T-cell (primary cell): ENCODE measurements around the gene PRLR. TPM values are rescaled to one million over a fixed set of nuclear protein-coding genes. Genes with fewer than 3 reads are reported as not detected.

Experiments used
- ATAC-seq, 4 experiments: fragments of 200-7000 bp in 3 of 4; fragments of 150-1000 bp in 1 of 4; cut with Tn5 transposase; replicated peaks in 1 of 4; 1 replicate in 3 of 4; 2 replicates in 1 of 4; pipeline ENCODE4 v1.10.0; 2021; ENCODE audit warnings: moderate library complexity in 3 of 4, mild to moderate bottlenecking in 2 of 4, moderate number of reproducible peaks in 1 of 4
- CTCF ChIA-PET, 2 donors: fragments of 300-600 bp; sonication (Branson Sonifier 250); formaldehyde crosslinking; loops; one replicate each; lab custom pipeline; 2022; ENCODE audit warnings: antibody characterized with exemption in 2 of 2; lab: Charles Lee
- POLR2A ChIA-PET, 2 donors: fragments of 300-600 bp; sonication (Branson Sonifier 250); formaldehyde crosslinking; loops; one replicate each; lab custom pipeline; 2022; ENCODE audit warnings: antibody characterized with exemption in 2 of 2; lab: Charles Lee
- DNase-seq, 35 experiments: peaks; one replicate each; pipeline versions ENCODE4 v3.0.0 to v3.0.0-alpha.2; 2013 to 2023
- H3K27ac ChIP-seq: one replicate; pipeline ENCODE4 v1.5.1; 2013; ENCODE audit warnings: low read length
- H3K27me3 ChIP-seq, 2 experiments: replicated peaks in 1 of 2; 1 replicate in 1 of 2; 2 replicates in 1 of 2; pipeline versions ENCODE4 v1.6.1 to v1.7.0; 2013; ENCODE audit warnings: low read length in 1 of 2, mixed read lengths in 1 of 2; ENCODE audit not compliant: control insufficient read depth in 2 of 2, insufficient read depth in 2 of 2; ENCODE audit errors: extremely low read depth in 1 of 2
- H3K36me3 ChIP-seq, 2 donors: 1 replicate in 1 of 2; 2 replicates in 1 of 2; pipeline versions ENCODE4 v1.6.1 to v1.7.0; 2013; ENCODE audit warnings: low read length in 1 of 2; ENCODE audit not compliant: control insufficient read depth in 2 of 2, insufficient read depth in 1 of 2; ENCODE audit errors: extremely low read depth in 1 of 2
- H3K4me1 ChIP-seq, 2 experiments: 1 replicate in 1 of 2; 2 replicates in 1 of 2; pipeline versions ENCODE4 v1.6.1 to v1.7.0; 2013; ENCODE audit warnings: low read length in 2 of 2, mixed read lengths in 1 of 2; ENCODE audit not compliant: insufficient read depth in 2 of 2, control insufficient read depth in 1 of 2; ENCODE audit errors: extremely low read depth in 1 of 2
- H3K4me3 ChIP-seq, 2 donors: 1 replicate in 1 of 2; 2 replicates in 1 of 2; pipeline versions ENCODE4 v1.5.1 to v1.7.0; 2013; ENCODE audit warnings: mild to moderate bottlenecking in 2 of 2, low read length in 1 of 2, moderate library complexity in 1 of 2; ENCODE audit not compliant: control insufficient read depth in 1 of 2; ENCODE audit errors: extremely low read depth in 1 of 2
- H3K9me3 ChIP-seq: 2 replicates; pipeline ENCODE4 v1.7.0; 2013
- H3K27ac Mint-ChIP-seq, 2 donors: one replicate each; pipeline ENCODE4 v1.8.0; 2020 to 2021; ENCODE audit warnings: mild to moderate bottlenecking in 2 of 2, mixed read lengths in 2 of 2
- H3K27me3 Mint-ChIP-seq, 2 donors: one replicate each; pipeline ENCODE4 v1.8.0; 2021 to 2022; ENCODE audit warnings: mixed read lengths in 2 of 2
- H3K36me3 Mint-ChIP-seq: one replicate; pipeline ENCODE4 v1.8.0; 2021; ENCODE audit warnings: mixed read lengths
- H3K4me1 Mint-ChIP-seq, 3 donors: one replicate each; pipeline ENCODE4 v1.8.0; 2020 to 2022; ENCODE audit warnings: mixed read lengths in 3 of 3, mild to moderate bottlenecking in 1 of 3
- H3K4me3 Mint-ChIP-seq, 3 donors: one replicate each; pipeline ENCODE4 v1.8.0; 2020 to 2022; ENCODE audit warnings: mild to moderate bottlenecking in 3 of 3, mixed read lengths in 3 of 3, moderate library complexity in 3 of 3
- H3K9me3 Mint-ChIP-seq, 3 donors: one replicate each; pipeline ENCODE4 v1.8.0; 2020 to 2022; ENCODE audit warnings: mixed read lengths in 3 of 3
- WGBS: methylation state at CpG from one replicate; pipeline ENCODE4 v1.1.5; 2013; ENCODE audit warnings: missing lambda C conversion rate; ENCODE audit not compliant: insufficient coverage; 5-methylcytosine and 5-hydroxymethylcytosine counted together
- total RNA-seq, 35 experiments: library from RNA in 6 of 35; stranded (reverse) in 6 of 35; fragments of 120-200 nt in 1 of 35; gene quantifications; one replicate each; pipeline versions ENCODE4 v1.2.1 to v1.2.4 and lab custom pipeline; 2013 to 2026

PRLR gene
- total RNA-seq, 5 donors from 2014 or later (not counting 1 experiment from before 2014, with no cell fraction given), result 0.16 to 0.23 (median 0.23) TPM; not detected in 2

GRCh38 chr5:35146406-35146805, 83.9 kb downstream of the PRLR start:
- peaks cover 2 to 16% of the 10 kb centered on the region in 2 donors for H3K27me3 Mint-ChIP-seq
- no peaks in the 10 kb centered on the region for H3K9me3 Mint-ChIP-seq
- H3K36me3 Mint-ChIP-seq, result no peaks in the 10 kb centered on the region
- Histone ChIP-seq H3K27ac (no peak overlapping the region), H3K9me3 (no peaks in the 10 kb centered on the region), H3K4me1 (no peaks in the 10 kb centered on the region), H3K4me3 (no peak overlapping the region), H3K27me3 (no peaks in the 10 kb centered on the region), H3K36me3 (no peaks in the 10 kb centered on the region)
- H3K27ac Mint-ChIP-seq, result no peak overlapping the region
- H3K4me3 Mint-ChIP-seq, result no peak overlapping the region
- ATAC-seq, result no peak
- DNase-seq, result no peak
- ChIA-PET POLR2A (no interaction called here), CTCF (no interaction called here)
- WGBS, result no CpG with 5 or more reads among the region's 3 CpGs
- no peaks in the 10 kb centered on the region for H3K4me1 Mint-ChIP-seq

- H3K9me3 Mint-ChIP-seq, result no peaks in the 10 kb centered on the region
- H3K27me3 ChIP-seq, result no peaks in the 10 kb centered on the region
- no peak overlapping the region for H3K27ac ChIP-seq
- DNase-seq (no peak), ATAC-seq (no peak)
- H3K4me3 Mint-ChIP-seq, result no peak overlapping the region
- H3K4me1 ChIP-seq, result no peaks in the 10 kb centered on the region
- no peaks in the 10 kb centered on the region for H3K36me3 Mint-ChIP-seq
- H3K27me3 Mint-ChIP-seq, result peaks cover 2 to 16% of the 10 kb centered on the region in 2 donors
- H3K36me3 ChIP-seq, result no peaks in the 10 kb centered on the region
- no peak overlapping the region for H3K4me3 ChIP-seq
- POLR2A ChIA-PET, result no interaction called here
- WGBS, result no CpG with 5 or more reads among the region's 2 CpGs
- CTCF ChIA-PET, result no interaction called here
- H3K27ac Mint-ChIP-seq, result no peak overlapping the region
- no peaks in the 10 kb centered on the region for H3K4me1 Mint-ChIP-seq
- H3K9me3 ChIP-seq, result no peaks in the 10 kb centered on the region
These were observed 84.5 kb downstream of the PRLR start for GRCh38 chr5:35145691-35146317.

GRCh38 chr5:35145012-35145411, 85.3 kb downstream of the PRLR start:
- CTCF ChIA-PET, result no interaction called here
- POLR2A ChIA-PET, result no interaction called here
- H3K9me3 Mint-ChIP-seq, result no peaks in the 10 kb centered on the region
- Histone ChIP-seq H3K9me3 (no peaks in the 10 kb centered on the region), H3K27ac (no peak overlapping the region), H3K27me3 (no peaks in the 10 kb centered on the region), H3K36me3 (no peaks in the 10 kb centered on the region), H3K4me1 (no peaks in the 10 kb centered on the region), H3K4me3 (no peak overlapping the region)
- no CpG with 5 or more reads among the region's 5 CpGs for WGBS
- no peaks in the 10 kb centered on the region for H3K36me3 Mint-ChIP-seq
- H3K27me3 Mint-ChIP-seq, result peaks cover 2 to 16% of the 10 kb centered on the region in 2 donors
- H3K4me3 Mint-ChIP-seq, result no peak overlapping the region
- H3K27ac Mint-ChIP-seq, result no peak overlapping the region
- DNase-seq (no peak), ATAC-seq (no peak)
- no peaks in the 10 kb centered on the region for H3K4me1 Mint-ChIP-seq

- ATAC-seq (no peak), DNase-seq (no peak)
- Mint-ChIP-seq H3K27me3 (peaks cover 2 to 16% of the 10 kb centered on the region in 2 donors), H3K4me3 (no peak overlapping the region), H3K36me3 (no peaks in the 10 kb centered on the region), H3K27ac (no peak overlapping the region), H3K4me1 (no peaks in the 10 kb centered on the region), H3K9me3 (no peaks in the 10 kb centered on the region)
- Histone ChIP-seq H3K27me3 (no peaks in the 10 kb centered on the region), H3K9me3 (no peaks in the 10 kb centered on the region), H3K27ac (no peak overlapping the region), H3K36me3 (no peaks in the 10 kb centered on the region), H3K4me3 (no peak overlapping the region), H3K4me1 (no peaks in the 10 kb centered on the region)
- ChIA-PET POLR2A (no interaction called here), CTCF (no interaction called here)
- no CpG with 5 or more reads among the region's 3 CpGs for WGBS
These were observed 86.4 kb downstream of the PRLR start for GRCh38 chr5:35143841-35144240.

GRCh38 chr5:35141739-35142138, 88.5 kb downstream of the PRLR start:
- CTCF ChIA-PET, result no interaction called here
- Mint-ChIP-seq H3K4me1 (no peaks in the 10 kb centered on the region), H3K36me3 (no peaks in the 10 kb centered on the region), H3K27me3 (peaks cover 2 to 23% of the 10 kb centered on the region in 2 donors), H3K9me3 (peaks cover 0 to 5% (median 0%) of the 10 kb centered on the region in 3 donors), H3K4me3 (no peak overlapping the region), H3K27ac (no peak overlapping the region)
- no peaks in the 10 kb centered on the region for H3K27me3 ChIP-seq
- whole genome bisulfite sequencing, result 100% methylated on average over 1 of the region's 4 CpGs
- H3K36me3 ChIP-seq, result no peaks in the 10 kb centered on the region
- POLR2A ChIA-PET, result no interaction called here
- H3K9me3 ChIP-seq, result no peaks in the 10 kb centered on the region
- no peak overlapping the region for H3K27ac ChIP-seq
- no peaks in the 10 kb centered on the region for H3K4me1 ChIP-seq
- no peak overlapping the region for H3K4me3 ChIP-seq
- ATAC-seq, result no peak
- DNase-seq, result no peak

- no peaks in the 10 kb centered on the region for H3K9me3 ChIP-seq
- H3K4me3 ChIP-seq, result no peak overlapping the region
- H3K36me3 ChIP-seq, result no peaks in the 10 kb centered on the region
- H3K4me1 ChIP-seq, result no peaks in the 10 kb centered on the region
- ChIA-PET CTCF (no interaction called here), POLR2A (no interaction called here)
- no peak overlapping the region for H3K27ac Mint-ChIP-seq
- H3K27me3 Mint-ChIP-seq, result peaks cover 10 to 23% of the 10 kb centered on the region in 2 donors
- peaks cover 3 to 7% (median 4%) of the 10 kb centered on the region in 3 donors for H3K4me1 Mint-ChIP-seq
- H3K36me3 Mint-ChIP-seq, result no peaks in the 10 kb centered on the region
- ATAC-seq (no peak), DNase-seq (no peak)
- H3K9me3 Mint-ChIP-seq, result peaks cover 0 to 5% (median 0%) of the 10 kb centered on the region in 3 donors
- no CpG with 5 or more reads among the region's 1 CpG for WGBS
- peaks cover 0 to 6% of the 10 kb centered on the region in 2 experiments for H3K27me3 ChIP-seq
- H3K27ac ChIP-seq, result no peak overlapping the region
- no peak overlapping the region for H3K4me3 Mint-ChIP-seq
These were observed 92.1 kb downstream of the PRLR start for GRCh38 chr5:35138232-35138631.
